Heart left ventricle (tissue), 13 donors: Measurements from ENCODE around the gene CC2D1A.
"Not testable (repeated sequence)": the region's sequence is repeated elsewhere in the genome, so short reads cannot be mapped to it uniquely, and the experiment has no call there.

ENCODE experiments used
- POLR2A ChIP-seq, 2 donors: fragments of 450-650 bp; IDR thresholded peaks; one replicate each; pipeline ENCODE4 v1.6.1; 2017; ENCODE audit warnings: antibody characterized with exemption in 2 of 2, mild to moderate bottlenecking in 2 of 2, moderate library complexity in 2 of 2
- TF ChIP-seq, protein P1 (sequence below), 12 donors: fragments of 200-600 bp; sonication (generic) in 4 of 12; IDR thresholded peaks; one replicate each; pipeline versions ENCODE4 v1.5.0 to v1.8.0; 2018 to 2022; ENCODE audit warnings: antibody characterized with exemption in 12 of 12, mild to moderate bottlenecking in 5 of 12
- donor health status: ischemic (EF 13 %, LVEDD 7.1; RV severe dilation, severe dysfunction).
- donor health status: DM: no; HTN: yes; CAD: no.
- donor health status: DM: no; HTN: no; CAD: no.
- donor health status: ischemic (EF 25% LVEDD 6.9; RV normal size, moderate dysfunction).
- donor health status: ischemic (EF 25% LVEDD 5.7; RV mildly dilated, moderate dysfunction).
- donor health status: ischemic (EF 35%, LVEDD 5.7; RV mildly dilated, moderate dysfunction).
- donor health status: nonischemic (EF 11% LVEDD 7.7; RV severe dilation, severe dysfunction).
- donor health status: DM: yes; HTN: yes; CAD: no.
- donor health status: PGD.
- donor health status: ischemic (EF 29% LVEDD 5.4; RV normal size, mild dysfunction).
- donor health status: nonischemic (EF 23%, LVEDD 6.1; RV moderate dilation, normal function).

DNA sequence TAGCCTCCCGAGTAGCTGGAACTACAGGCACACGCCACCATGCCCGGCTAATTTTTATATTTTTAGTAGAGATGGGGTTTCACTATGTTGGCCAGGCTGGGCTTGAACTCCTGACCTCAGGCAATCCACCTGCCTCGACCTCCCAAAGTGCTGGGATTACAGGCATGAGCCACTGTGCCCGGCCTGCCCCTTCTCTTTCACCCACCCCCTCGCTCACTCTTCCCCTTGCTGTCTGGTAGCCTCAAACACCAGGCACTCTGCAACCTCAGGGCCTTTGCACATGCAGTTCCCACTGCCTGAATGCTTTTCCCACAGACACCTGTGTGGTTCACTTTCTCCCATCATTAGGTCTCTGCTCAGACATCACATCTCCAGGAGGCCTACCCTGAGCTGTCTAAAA, 16.1 kb downstream of the CC2D1A start:
- TF ChIP-seq, protein P1, sequence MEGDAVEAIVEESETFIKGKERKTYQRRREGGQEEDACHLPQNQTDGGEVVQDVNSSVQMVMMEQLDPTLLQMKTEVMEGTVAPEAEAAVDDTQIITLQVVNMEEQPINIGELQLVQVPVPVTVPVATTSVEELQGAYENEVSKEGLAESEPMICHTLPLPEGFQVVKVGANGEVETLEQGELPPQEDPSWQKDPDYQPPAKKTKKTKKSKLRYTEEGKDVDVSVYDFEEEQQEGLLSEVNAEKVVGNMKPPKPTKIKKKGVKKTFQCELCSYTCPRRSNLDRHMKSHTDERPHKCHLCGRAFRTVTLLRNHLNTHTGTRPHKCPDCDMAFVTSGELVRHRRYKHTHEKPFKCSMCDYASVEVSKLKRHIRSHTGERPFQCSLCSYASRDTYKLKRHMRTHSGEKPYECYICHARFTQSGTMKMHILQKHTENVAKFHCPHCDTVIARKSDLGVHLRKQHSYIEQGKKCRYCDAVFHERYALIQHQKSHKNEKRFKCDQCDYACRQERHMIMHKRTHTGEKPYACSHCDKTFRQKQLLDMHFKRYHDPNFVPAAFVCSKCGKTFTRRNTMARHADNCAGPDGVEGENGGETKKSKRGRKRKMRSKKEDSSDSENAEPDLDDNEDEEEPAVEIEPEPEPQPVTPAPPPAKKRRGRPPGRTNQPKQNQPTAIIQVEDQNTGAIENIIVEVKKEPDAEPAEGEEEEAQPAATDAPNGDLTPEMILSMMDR (IDR thresholded peaks at IDR 0.05) = not testable (repeated sequence)
- not testable (repeated sequence) for TF ChIP-seq POLR2A (IDR thresholded peaks at IDR 0.05)
